Smooth muscle cell (in vitro differentiated cells): ENCODE results near the gene C2CD4B. TPM values are rescaled to one million over a fixed set of nuclear protein-coding genes. Genes with fewer than 3 reads are reported as not detected.

ENCODE experiments used
- DNase-seq: peaks from one replicate; lab custom pipeline; 2025; ENCODE audit not compliant: unreplicated experiment; lab: John Stamatoyannopoulos, UW
- H2AFZ ChIP-seq: fragments of 200-600 bp; sonication (generic); 2 replicates; pipeline ENCODE4 v1.6.0; 2016; ENCODE audit warnings: antibody characterized with exemption, low read depth, mild to moderate bottlenecking
- H3F3A ChIP-seq: fragments of 200-600 bp; sonication (generic); 2 replicates; pipeline ENCODE4 v1.6.0; 2017; ENCODE audit warnings: antibody characterized with exemption, low read depth
- H3K27ac ChIP-seq: fragments of 200-600 bp; sonication (generic); 2 replicates; pipeline ENCODE4 v1.5.1; 2016; ENCODE audit warnings: low read depth, mild to moderate bottlenecking
- H3K27me3 ChIP-seq: fragments of 200-600 bp; sonication (generic); 2 replicates; pipeline ENCODE4 v1.6.1; 2016; ENCODE audit warnings: low read depth, mild to moderate bottlenecking
- H3K36me3 ChIP-seq: fragments of 200-600 bp; sonication (generic); 2 replicates; pipeline ENCODE4 v1.5.1; 2016; ENCODE audit warnings: low read depth
- H3K4me1 ChIP-seq: fragments of 200-600 bp; sonication (generic); 2 replicates; pipeline ENCODE4 v1.5.1; 2016; ENCODE audit warnings: low read depth
- H3K4me2 ChIP-seq: fragments of 200-600 bp; sonication (generic); 2 replicates; pipeline ENCODE4 v1.6.0; 2016; ENCODE audit warnings: mild to moderate bottlenecking
- H3K4me3 ChIP-seq: fragments of 200-600 bp; sonication (generic); 2 replicates; pipeline ENCODE4 v1.5.1; 2016; ENCODE audit warnings: mild to moderate bottlenecking
- H3K79me2 ChIP-seq: fragments of 200-600 bp; sonication (generic); 2 replicates; pipeline ENCODE4 v1.6.0; 2016; ENCODE audit warnings: low read depth, mild to moderate bottlenecking
- H3K9ac ChIP-seq: fragments of 200-600 bp; sonication (generic); 2 replicates; pipeline ENCODE4 v1.6.0; 2016; ENCODE audit warnings: low read depth
- H3K9me3 ChIP-seq: fragments of 200-600 bp; sonication (generic); replicated peaks from 2 replicates; pipeline ENCODE4 v1.5.1; 2016; ENCODE audit warnings: low read depth
- H4K20me1 ChIP-seq: fragments of 200-600 bp; sonication (generic); 2 replicates; pipeline ENCODE4 v1.6.0; 2016; ENCODE audit warnings: low read depth
- WGBS: methylation state at CpG from one replicate; pipeline ENCODE4 v1.1.7; 2016; ENCODE audit warnings: low lambda C conversion rate; 5-methylcytosine and 5-hydroxymethylcytosine counted together
- polyA plus RNA-seq: library from polyadenylated mRNA; unstranded; fragments of >200 nt; fragmentation: Nextera tagmentation; extraction: Ambion mirVana; gene quantifications from 2 replicates; pipeline ENCODE4 v1.2.1, GENCODE V29; 2016
- total RNA-seq: library from RNA; depleted of rRNA; stranded (reverse); fragments of >200 nt; gene quantifications from 2 replicates; pipeline ENCODE4 v1.2.3, GENCODE V29; 2014
- TF ChIP-seq, protein P1 (sequence below): fragments of 200-600 bp; sonication (generic); IDR thresholded peaks from 2 replicates; pipeline ENCODE4 v1.5.1; 2017; ENCODE audit warnings: borderline replicate concordance, mild to moderate bottlenecking, antibody characterized with exemption; ENCODE audit not compliant: insufficient read depth, poor library complexity, severe bottlenecking

C2CD4B gene
- total and polyA plus RNA-seq, 2 experiments from 2014 or later, result 0.71 to 0.81 TPM

DNA sequence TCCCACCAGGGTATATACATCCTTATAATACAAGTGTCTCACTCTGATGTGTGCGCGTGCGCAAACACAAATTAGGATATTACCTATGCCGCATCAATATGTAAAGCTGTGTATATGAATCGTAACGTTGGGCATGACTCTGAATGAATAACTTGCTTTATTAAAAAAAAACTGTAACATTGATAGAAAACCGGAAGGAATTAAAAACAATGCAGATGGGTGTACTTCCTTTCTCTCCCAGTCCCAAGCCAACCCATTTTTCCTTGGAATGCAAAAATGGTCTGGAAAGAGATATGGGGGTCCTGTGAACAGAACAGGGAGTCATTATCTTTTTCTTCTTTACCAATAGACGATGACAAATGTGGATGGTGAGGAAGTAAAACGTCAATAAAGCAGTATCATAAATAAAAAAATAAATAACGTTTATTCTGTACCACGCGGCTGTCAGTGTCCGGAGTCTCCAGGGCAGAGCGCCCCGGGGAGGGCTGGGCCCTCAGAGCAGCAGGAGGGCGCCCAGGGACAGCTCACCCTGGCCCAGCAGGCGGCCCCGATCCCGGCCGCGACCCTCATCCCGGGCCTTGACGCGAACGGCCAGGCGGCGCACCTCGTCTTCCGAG, 1.6 kb downstream of the C2CD4B start:
- Histone ChIP-seq H3K4me3 (peak overlapping the region; percentile 48), H3K36me3 (no peaks in the 10 kb centered on the region), H2AFZ (no peak overlapping the region), H3K4me2 (peak overlapping the region; percentile 84), H3K9me3 (no peaks in the 10 kb centered on the region), H3K79me2 (no peaks in the 10 kb centered on the region), H3K9ac (no peak overlapping the region), H3K4me1 (peaks cover 8% of the 10 kb centered on the region), H3F3A (no peaks in the 10 kb centered on the region), H4K20me1 (no peaks in the 10 kb centered on the region), H3K27me3 (peaks cover 93% of the 10 kb centered on the region), H3K27ac (no peak overlapping the region)
- WGBS, result 35% methylated on average over 29 of the region's 29 CpGs
- DNase-seq, result no peak
- TF ChIP-seq, protein P1, sequence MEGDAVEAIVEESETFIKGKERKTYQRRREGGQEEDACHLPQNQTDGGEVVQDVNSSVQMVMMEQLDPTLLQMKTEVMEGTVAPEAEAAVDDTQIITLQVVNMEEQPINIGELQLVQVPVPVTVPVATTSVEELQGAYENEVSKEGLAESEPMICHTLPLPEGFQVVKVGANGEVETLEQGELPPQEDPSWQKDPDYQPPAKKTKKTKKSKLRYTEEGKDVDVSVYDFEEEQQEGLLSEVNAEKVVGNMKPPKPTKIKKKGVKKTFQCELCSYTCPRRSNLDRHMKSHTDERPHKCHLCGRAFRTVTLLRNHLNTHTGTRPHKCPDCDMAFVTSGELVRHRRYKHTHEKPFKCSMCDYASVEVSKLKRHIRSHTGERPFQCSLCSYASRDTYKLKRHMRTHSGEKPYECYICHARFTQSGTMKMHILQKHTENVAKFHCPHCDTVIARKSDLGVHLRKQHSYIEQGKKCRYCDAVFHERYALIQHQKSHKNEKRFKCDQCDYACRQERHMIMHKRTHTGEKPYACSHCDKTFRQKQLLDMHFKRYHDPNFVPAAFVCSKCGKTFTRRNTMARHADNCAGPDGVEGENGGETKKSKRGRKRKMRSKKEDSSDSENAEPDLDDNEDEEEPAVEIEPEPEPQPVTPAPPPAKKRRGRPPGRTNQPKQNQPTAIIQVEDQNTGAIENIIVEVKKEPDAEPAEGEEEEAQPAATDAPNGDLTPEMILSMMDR, result no peak

DNA sequence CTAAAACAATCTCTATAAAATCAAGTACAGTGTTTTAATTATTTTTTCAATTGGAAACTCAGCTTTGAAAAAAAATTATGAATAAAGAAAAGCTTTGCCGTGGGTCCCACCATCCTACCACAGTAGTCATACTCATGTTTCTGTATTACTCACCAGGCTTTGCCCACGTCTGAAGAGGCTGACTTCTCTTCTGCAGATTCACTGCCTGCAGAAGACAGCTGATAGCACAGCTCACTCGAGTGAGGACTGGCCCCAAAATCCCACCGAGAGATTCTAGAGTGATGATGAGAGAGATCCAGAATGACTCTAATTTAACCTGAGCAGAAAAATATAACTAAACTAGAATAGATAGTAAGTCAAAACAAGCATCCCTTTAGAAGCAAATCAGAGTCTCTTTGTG, 11.9 kb downstream of the C2CD4B start:
- no peak for DNase-seq
- TF ChIP-seq, protein P1, result no peak
- H3K9ac ChIP-seq, result no peak overlapping the region
- H3K79me2 ChIP-seq, result no peaks in the 10 kb centered on the region
- H4K20me1 ChIP-seq, result no peaks in the 10 kb centered on the region
- no peak overlapping the region for H3K27ac ChIP-seq
- no peaks in the 10 kb centered on the region for H3K9me3 ChIP-seq
- 54% methylated on average over 4 of the region's 4 CpGs for WGBS
- H3K4me2 ChIP-seq, result no peak overlapping the region
- no peaks in the 10 kb centered on the region for H3K4me1 ChIP-seq
- no peak overlapping the region for H3K4me3 ChIP-seq
- H3K36me3 ChIP-seq, result no peaks in the 10 kb centered on the region
- no peak overlapping the region for H2AFZ ChIP-seq
- peaks cover 5% of the 10 kb centered on the region for H3K27me3 ChIP-seq
- H3F3A ChIP-seq, result no peaks in the 10 kb centered on the region

DNA sequence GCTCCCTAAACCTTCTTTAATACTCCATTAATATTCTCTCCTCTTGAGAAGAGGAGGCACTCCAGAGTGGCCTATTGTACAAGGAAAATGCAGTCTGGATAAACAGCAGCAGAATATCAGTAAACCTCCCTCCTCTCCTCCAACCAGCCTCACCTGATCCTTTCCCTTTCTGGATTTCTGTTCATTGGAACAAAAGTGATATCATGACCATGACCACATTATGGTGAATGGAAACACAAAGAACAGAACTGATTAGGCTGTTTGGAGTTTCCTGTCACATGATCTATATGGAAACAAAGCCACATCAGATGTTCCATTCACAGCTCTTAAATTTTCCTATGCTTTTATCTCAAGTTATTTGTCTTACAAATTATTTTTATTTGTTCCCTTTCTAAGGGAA, 14.6 kb downstream of the C2CD4B start:
- Histone ChIP-seq H2AFZ (no peak overlapping the region), H3K4me3 (no peak overlapping the region), H3K4me1 (no peaks in the 10 kb centered on the region), H3K36me3 (no peaks in the 10 kb centered on the region), H3K4me2 (no peak overlapping the region), H3K9ac (no peak overlapping the region), H3K27me3 (no peaks in the 10 kb centered on the region), H3F3A (no peaks in the 10 kb centered on the region), H3K27ac (no peak overlapping the region), H4K20me1 (no peaks in the 10 kb centered on the region), H3K79me2 (no peaks in the 10 kb centered on the region), H3K9me3 (no peaks in the 10 kb centered on the region)
- no peak for DNase-seq
- TF ChIP-seq, protein P1, result no peak

DNA sequence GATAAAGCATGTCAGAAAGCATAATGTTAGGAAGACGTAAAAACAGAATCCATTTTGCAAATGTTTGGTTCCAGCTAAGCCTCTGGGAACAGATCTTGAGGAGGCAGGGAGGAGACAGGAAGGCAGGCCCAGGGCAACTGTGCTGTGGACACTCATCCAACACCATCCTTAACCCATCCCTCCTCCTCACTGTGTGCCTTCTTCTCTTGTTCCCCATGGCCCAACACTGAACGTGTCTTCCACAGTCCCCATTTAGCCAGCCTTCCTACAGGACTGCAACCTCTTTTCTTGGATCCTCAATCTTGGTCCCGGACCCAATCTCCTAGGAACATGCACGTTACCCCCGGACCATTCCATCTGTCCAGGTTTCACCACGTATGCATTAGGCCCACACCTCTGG, 15.4 kb downstream of the C2CD4B start:
- 94% methylated on average over 6 of the region's 6 CpGs for WGBS

More for the DNA sequence above, 15.4 kb downstream of the C2CD4B start:
- no peak overlapping the region for H3K9ac ChIP-seq
- H3K27me3 ChIP-seq, result no peaks in the 10 kb centered on the region
- H3K4me1 ChIP-seq, result no peaks in the 10 kb centered on the region
- no peak overlapping the region for H2AFZ ChIP-seq
- H4K20me1 ChIP-seq, result no peaks in the 10 kb centered on the region
- H3K36me3 ChIP-seq, result no peaks in the 10 kb centered on the region
- no peaks in the 10 kb centered on the region for H3K79me2 ChIP-seq
- H3K4me2 ChIP-seq, result no peak overlapping the region
- H3K27ac ChIP-seq, result no peak overlapping the region
- no peaks in the 10 kb centered on the region for H3K9me3 ChIP-seq
- TF ChIP-seq, protein P1, result no peak
- no peak overlapping the region for H3K4me3 ChIP-seq
- no peak for DNase-seq
- H3F3A ChIP-seq, result no peaks in the 10 kb centered on the region
